GM04503 (cell line): ENCODE results near the gene NELFE.
"Not testable (repeated sequence)": the region's sequence is repeated elsewhere in the genome, so short reads cannot be mapped to it uniquely, and the experiment has no call there.

Source experiments
- DNase-seq: peaks from one replicate; pipeline ENCODE4 v3.0.0-alpha.2; 2012; ENCODE audit warnings: low read depth

NELFE gene

GRCh38 chr6:31915756-31916155 lies 43.0 kb downstream of the NELFE start:
- no peak for DNase-seq

DNA sequence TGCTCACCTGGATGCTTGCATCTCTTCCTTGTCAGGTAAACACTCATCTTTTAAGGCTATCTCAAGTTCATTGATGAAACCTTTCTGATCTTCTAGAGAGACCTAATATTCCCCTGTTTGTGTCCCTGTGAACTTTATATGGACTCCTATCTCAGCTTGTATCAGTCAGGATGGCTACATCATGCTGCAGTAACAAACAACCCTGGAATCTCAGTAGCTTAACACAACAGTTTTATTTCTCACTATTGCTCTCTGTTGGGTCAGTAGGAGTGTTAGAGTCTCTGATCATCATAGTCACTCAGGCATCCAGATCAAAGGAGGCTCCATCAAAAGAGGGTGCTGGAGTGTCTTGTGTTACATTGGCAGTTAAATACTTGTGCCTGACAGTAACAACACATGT lies 43.4 kb downstream of the NELFE start:
- DNase-seq: no peak

GRCh38 chr6:31911826-31912585 lies 46.8 kb downstream of the NELFE start:
- no peak for DNase-seq

- DNase-seq: not testable (repeated sequence)
Measured at GRCh38 chr6:31909298-31909697, 49.5 kb downstream of the NELFE start.

DNA sequence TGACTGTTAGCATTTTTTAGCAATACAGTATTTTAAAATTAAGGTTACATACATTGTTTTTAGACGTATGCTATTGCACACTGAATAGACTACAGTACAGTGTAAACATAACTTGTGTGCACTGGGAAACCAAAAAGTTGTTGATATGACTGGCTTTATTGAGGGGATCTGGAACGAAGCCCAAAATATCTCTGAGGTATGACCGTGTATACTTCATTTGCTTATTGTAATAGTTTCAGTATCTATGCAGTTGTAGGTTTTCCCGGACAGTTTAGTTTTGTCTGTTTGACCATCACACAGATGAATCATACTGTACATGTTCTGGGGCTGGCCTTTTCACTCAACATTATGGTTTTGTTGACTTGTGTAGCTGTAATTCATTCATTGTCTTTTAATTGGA lies 50.0 kb downstream of the NELFE start:
- no peak for DNase-seq

DNA sequence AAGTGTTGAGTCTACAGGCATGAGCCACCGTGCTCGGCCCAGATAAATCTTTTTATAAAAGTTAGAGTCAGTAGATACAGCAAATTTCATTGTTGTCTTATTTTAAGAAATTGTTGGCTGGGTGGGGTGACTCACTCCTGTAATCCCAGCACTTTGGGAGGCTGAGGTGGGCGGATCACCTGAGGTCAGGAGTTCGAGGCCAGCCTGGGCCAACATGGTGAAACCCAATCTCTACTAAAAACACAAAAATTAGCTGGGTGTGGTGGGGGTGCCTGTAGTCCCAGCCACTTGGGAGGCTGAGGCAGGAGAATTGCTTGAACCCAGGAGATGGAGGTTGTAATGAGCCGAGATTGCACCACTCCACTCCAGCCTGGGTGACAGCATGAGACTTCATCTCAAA lies 50.5 kb downstream of the NELFE start:
- DNase-seq: not testable (repeated sequence)

DNA sequence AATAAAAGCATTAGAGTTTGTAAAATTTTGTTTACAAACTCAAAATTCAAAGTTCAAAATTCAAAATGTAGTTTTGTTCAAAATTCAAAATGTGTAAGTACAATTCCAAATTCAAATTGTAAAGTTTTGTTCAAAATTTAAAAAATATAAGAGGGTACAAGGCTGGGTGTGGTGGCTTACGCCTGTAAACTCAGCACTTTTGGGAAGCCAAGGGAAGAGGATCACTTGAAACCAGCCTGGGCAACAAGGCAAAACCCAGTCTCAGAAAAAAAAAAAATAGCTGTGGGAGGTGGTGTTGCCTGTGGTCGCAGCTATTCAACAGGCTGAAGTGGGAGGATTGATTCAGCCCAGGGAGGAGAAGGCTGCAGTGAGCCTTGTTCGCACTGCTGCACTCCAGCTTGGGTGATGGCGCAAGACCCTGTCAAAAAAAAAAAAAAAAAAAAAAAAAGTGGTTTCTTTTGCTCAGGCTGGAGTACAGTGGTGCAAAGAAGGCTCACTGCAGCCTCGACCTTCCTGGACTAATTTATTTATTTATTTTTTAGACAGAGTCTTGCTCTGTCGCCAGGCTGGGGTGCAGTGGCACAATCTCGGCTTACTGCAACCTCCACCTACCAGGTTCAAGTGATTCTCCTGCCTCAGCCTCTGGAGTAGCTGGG lies 51.5 kb downstream of the NELFE start:
- peak; percentile 22 for DNase-seq

DNA sequence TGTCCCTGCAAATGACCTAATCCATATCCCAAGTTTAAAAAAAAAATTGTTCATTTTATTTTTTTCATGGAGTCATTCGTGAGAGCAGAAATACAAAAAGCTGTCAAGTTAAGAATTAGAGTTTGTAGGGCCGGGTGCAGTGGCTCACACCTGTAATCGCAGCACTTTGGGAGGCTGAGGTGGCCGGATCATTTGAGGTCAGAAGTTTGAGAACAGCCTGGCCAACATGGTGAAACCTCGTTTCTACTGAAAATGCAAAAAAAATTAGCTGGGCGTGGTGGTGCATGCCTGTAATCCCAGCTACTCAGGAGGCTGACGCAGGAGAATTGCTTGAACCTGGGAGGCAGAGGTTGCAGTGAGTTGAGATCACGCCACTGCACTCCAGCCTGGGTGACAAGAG lies 52.0 kb downstream of the NELFE start:
- not testable (repeated sequence) for DNase-seq

DNA sequence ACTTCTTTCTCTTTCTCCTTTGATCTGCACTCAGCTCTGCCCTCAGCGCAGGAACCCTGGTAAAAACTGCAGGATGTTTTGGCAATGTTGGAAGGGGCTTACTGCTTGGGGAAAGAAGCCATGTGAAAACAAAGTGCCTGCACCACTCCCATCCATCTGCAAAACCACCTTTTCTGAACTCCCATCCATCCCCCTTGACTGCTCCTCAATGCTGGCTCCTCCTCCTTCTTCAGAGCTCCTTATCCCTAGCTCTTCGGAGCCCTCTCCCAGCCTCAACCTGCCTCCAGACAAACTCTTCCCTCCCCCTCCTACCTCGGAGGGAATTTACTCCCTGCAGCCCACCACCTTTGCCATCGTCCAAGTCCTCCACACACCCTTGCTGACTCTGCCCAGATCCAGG lies 52.6 kb downstream of the NELFE start:
- DNase-seq: no peak

GRCh38 chr6:31905041-31905440 lies 53.7 kb downstream of the NELFE start:
- DNase-seq: no peak

GRCh38 chr6:31903957-31904356 lies 54.8 kb downstream of the NELFE start:
- no peak for DNase-seq
